Natural killer cell (primary cell): Measurements from ENCODE around the gene FRAS1. TPM values are rescaled to one million over a fixed set of nuclear protein-coding genes. Genes with fewer than 3 reads are reported as not detected.

Source experiments
- ATAC-seq, 3 donors: fragments of 150-1000 bp in 2 of 3; fragments of 200-7000 bp in 1 of 3; cut with Tn5 transposase; 1 replicate in 1 of 3; 2 replicates in 2 of 3; pipeline ENCODE4 v1.10.0; 2021; ENCODE audit warnings: mild to moderate bottlenecking in 2 of 3, moderate library complexity in 2 of 3
- DNase-seq, 2 donors: peaks; one replicate each; pipeline versions ENCODE4 v3.0.0 to v3.0.0-alpha.2; 2013 to 2021; ENCODE audit warnings: mixed read lengths in 1 of 2
- H3K27ac ChIP-seq: one replicate; pipeline ENCODE4 v1.5.1; 2013; ENCODE audit warnings: mild to moderate bottlenecking, low read length
- H3K27me3 ChIP-seq: one replicate; pipeline ENCODE4 v1.6.1; 2013; ENCODE audit warnings: low read length; ENCODE audit not compliant: control insufficient read depth, insufficient read depth
- H3K36me3 ChIP-seq: one replicate; pipeline ENCODE4 v1.6.1; 2013; ENCODE audit warnings: low read length; ENCODE audit not compliant: control insufficient read depth, insufficient read depth
- H3K4me1 ChIP-seq: one replicate; pipeline ENCODE4 v1.6.1; 2013; ENCODE audit warnings: low read length; ENCODE audit not compliant: control insufficient read depth, insufficient read depth
- H3K4me3 ChIP-seq: one replicate; pipeline ENCODE4 v1.5.1; 2013; ENCODE audit warnings: low read length
- H3K9me3 ChIP-seq: one replicate; pipeline ENCODE4 v1.6.1; 2013; ENCODE audit warnings: low read length; ENCODE audit not compliant: control insufficient read depth, insufficient read depth
- H3K27ac Mint-ChIP-seq, 2 donors: one replicate each; pipeline ENCODE4 v1.8.0; 2022; ENCODE audit warnings: mild to moderate bottlenecking in 2 of 2, mixed read lengths in 2 of 2, moderate library complexity in 1 of 2
- H3K27me3 Mint-ChIP-seq, 2 donors: one replicate each; pipeline ENCODE4 v1.8.0; 2022; ENCODE audit warnings: low read depth in 2 of 2, mixed read lengths in 2 of 2
- H3K36me3 Mint-ChIP-seq: one replicate; pipeline ENCODE4 v1.8.0; 2022; ENCODE audit warnings: mixed read lengths
- H3K4me1 Mint-ChIP-seq, 2 donors: one replicate each; pipeline ENCODE4 v1.8.0; 2022; ENCODE audit warnings: mixed read lengths in 2 of 2
- H3K4me3 Mint-ChIP-seq: one replicate; pipeline ENCODE4 v1.8.0; 2022; ENCODE audit warnings: mild to moderate bottlenecking, moderate library complexity, mixed read lengths
- H3K9me3 Mint-ChIP-seq, 2 donors: one replicate each; pipeline ENCODE4 v1.8.0; 2022; ENCODE audit warnings: mixed read lengths in 2 of 2
- WGBS: methylation state at CpG from one replicate; pipeline ENCODE4 v1.1.7; 2013; ENCODE audit warnings: missing lambda C conversion rate; ENCODE audit not compliant: insufficient coverage; 5-methylcytosine and 5-hydroxymethylcytosine counted together
- intact Hi-C: fragments of 100-400 bp; cut with micrococcal nuclease; formaldehyde crosslinking; loops from one replicate; pipeline ENCODE4 v1.14.2; 2022
- total RNA-seq, 4 donors: library from RNA; stranded (reverse); fragments of 120-200 nt in 1 of 4; gene quantifications; one replicate each; pipeline versions ENCODE4 v1.2.3 to v1.2.4, GENCODE V29; 2013 to 2022
- TF ChIP-seq, protein P1 (sequence below): fragments of 200-600 bp; IDR thresholded peaks from one replicate; pipeline ENCODE4 v1.8.0; 2022; ENCODE audit warnings: antibody characterized with exemption

Gene FRAS1
- total RNA-seq, 3 donors from 2014 or later (not counting 1 experiment from before 2014, with no cell fraction given) = 0.15 to 0.31 TPM; not detected in 1

DNA sequence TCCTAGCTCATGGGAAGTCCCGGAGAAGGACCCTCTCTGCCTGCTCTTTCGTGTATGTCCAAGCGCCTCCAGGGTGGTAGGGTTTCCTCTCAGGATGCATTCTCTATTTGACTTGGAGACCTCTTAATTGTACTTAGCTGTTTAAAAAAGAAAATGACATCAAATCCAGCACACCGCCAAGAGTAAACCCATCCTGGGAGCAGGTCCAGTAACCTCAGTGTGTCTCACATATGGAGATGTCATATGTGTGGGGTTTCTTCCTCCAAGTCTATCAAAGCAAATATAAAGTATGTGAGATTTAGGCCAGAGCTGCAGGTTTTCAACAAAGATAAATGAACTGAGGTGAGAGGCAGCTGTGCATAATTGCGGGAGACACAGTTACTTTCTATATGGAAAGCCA is 285.0 kb downstream of the FRAS1 start:
- WGBS = 94% methylated on average over 5 of the region's 5 CpGs
- peaks cover 7 to 26% of the 10 kb centered on the region in 2 donors for H3K27me3 Mint-ChIP-seq
- no peak for DNase-seq
- H3K4me1 ChIP-seq = no peaks in the 10 kb centered on the region
- ATAC-seq = no peak
- H3K9me3 Mint-ChIP-seq = no peaks in the 10 kb centered on the region
- no peak overlapping the region for H3K27ac Mint-ChIP-seq
- H3K4me3 ChIP-seq = no peak overlapping the region
- no peaks in the 10 kb centered on the region for H3K36me3 ChIP-seq
- H3K27ac ChIP-seq = no peak overlapping the region
- no peaks in the 10 kb centered on the region for H3K27me3 ChIP-seq
- H3K4me1 Mint-ChIP-seq = no peaks in the 10 kb centered on the region
- intact Hi-C loops = no loop called here
- TF ChIP-seq, protein P1, sequence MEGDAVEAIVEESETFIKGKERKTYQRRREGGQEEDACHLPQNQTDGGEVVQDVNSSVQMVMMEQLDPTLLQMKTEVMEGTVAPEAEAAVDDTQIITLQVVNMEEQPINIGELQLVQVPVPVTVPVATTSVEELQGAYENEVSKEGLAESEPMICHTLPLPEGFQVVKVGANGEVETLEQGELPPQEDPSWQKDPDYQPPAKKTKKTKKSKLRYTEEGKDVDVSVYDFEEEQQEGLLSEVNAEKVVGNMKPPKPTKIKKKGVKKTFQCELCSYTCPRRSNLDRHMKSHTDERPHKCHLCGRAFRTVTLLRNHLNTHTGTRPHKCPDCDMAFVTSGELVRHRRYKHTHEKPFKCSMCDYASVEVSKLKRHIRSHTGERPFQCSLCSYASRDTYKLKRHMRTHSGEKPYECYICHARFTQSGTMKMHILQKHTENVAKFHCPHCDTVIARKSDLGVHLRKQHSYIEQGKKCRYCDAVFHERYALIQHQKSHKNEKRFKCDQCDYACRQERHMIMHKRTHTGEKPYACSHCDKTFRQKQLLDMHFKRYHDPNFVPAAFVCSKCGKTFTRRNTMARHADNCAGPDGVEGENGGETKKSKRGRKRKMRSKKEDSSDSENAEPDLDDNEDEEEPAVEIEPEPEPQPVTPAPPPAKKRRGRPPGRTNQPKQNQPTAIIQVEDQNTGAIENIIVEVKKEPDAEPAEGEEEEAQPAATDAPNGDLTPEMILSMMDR = no peak
- H3K36me3 Mint-ChIP-seq = no peaks in the 10 kb centered on the region
- no peaks in the 10 kb centered on the region for H3K9me3 ChIP-seq
- H3K4me3 Mint-ChIP-seq = no peak overlapping the region

DNA sequence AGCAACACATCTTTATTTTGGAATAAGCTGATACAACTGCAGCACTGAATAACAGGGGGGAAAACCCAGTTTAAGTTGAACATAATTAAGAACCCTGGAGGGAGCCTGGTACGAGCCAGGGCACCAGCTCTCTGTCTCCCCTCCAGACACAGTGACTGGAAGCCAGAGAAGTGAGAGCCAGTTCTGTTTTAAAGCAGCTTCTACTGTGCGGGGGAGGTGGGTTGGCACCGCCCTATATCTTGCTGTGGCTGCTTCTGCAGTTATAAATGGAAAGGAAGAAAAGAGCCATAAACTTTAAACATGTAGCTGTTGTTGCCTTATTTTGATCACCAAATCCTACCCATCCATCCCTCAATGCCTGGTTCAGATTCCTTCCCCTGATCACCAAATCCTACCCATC is 286.6 kb downstream of the FRAS1 start:
- TF ChIP-seq, protein P1 = no peak
- ATAC-seq = no peak
- intact Hi-C loops = no loop called here
- no peak for DNase-seq
- Histone ChIP-seq H3K4me3 (no peak overlapping the region), H3K27me3 (no peaks in the 10 kb centered on the region), H3K36me3 (no peaks in the 10 kb centered on the region), H3K27ac (no peak overlapping the region), H3K4me1 (no peaks in the 10 kb centered on the region), H3K9me3 (no peaks in the 10 kb centered on the region)
- Mint-ChIP-seq H3K27me3 (peaks cover 5 to 11% of the 10 kb centered on the region in 2 donors), H3K36me3 (no peaks in the 10 kb centered on the region), H3K9me3 (no peaks in the 10 kb centered on the region), H3K27ac (no peak overlapping the region), H3K4me1 (no peaks in the 10 kb centered on the region), H3K4me3 (no peak overlapping the region)
- WGBS = 72% methylated on average over 1 of the region's 3 CpGs

DNA sequence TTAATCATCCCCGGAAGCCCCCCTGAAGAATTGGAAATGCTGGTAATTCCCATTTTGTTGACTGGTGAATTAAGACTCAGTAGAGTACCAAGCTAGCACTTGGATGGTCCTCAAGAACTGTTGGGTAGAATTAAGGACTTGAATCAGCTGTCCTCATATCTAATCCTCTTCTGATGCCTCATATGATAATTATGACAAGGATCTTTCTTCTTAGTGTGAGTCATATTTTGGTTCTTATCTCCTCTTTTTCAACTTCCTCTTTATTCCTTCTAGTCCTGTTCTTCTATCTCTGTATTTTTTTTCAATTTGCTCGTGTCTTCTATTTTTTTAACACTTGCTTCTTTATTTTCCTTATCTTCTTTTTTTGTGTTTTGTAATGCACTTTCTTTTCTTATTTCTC is 288.1 kb downstream of the FRAS1 start:
- Mint-ChIP-seq H3K4me3 (no peak overlapping the region), H3K4me1 (no peaks in the 10 kb centered on the region), H3K27me3 (peaks cover 5 to 10% of the 10 kb centered on the region in 2 donors), H3K9me3 (no peaks in the 10 kb centered on the region), H3K36me3 (no peaks in the 10 kb centered on the region), H3K27ac (no peak overlapping the region)
- 89% methylated on average over 1 of the region's 2 CpGs for WGBS
- Histone ChIP-seq H3K4me1 (no peaks in the 10 kb centered on the region), H3K9me3 (no peaks in the 10 kb centered on the region), H3K27me3 (no peaks in the 10 kb centered on the region), H3K36me3 (no peaks in the 10 kb centered on the region), H3K4me3 (no peak overlapping the region), H3K27ac (no peak overlapping the region)
- TF ChIP-seq, protein P1 = no peak
- DNase-seq = no peak
- ATAC-seq = no peak
- intact Hi-C loops = no loop called here

DNA sequence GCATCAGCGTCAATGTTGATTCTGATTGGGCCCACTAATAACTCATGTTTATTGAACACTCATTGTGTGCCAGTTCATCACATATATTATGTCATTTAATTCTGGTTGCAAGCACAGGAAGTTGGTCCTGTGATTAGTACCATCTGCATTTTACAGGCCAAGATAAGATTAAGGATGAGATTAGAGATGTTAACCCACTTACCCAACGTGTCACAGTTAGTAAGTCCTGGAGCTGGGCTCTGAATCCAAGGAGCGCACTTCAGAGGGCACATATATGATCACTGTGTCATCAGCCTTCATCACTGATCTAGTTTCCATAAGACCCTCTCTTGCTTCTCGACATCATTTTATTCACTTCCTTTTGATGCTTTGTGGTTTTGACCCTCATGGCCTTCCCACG is 289.1 kb downstream of the FRAS1 start:
- no peak overlapping the region for H3K4me3 Mint-ChIP-seq
- H3K27me3 Mint-ChIP-seq = peaks cover 0 to 4% of the 10 kb centered on the region in 2 donors
- Histone ChIP-seq H3K4me1 (no peaks in the 10 kb centered on the region), H3K4me3 (no peak overlapping the region), H3K27me3 (no peaks in the 10 kb centered on the region), H3K9me3 (no peaks in the 10 kb centered on the region), H3K27ac (no peak overlapping the region), H3K36me3 (no peaks in the 10 kb centered on the region)
- TF ChIP-seq, protein P1 = no peak
- H3K36me3 Mint-ChIP-seq = no peaks in the 10 kb centered on the region
- no peaks in the 10 kb centered on the region for H3K9me3 Mint-ChIP-seq
- DNase-seq = no peak
- no peak for ATAC-seq
- WGBS = 54% methylated on average over 5 of the region's 5 CpGs
- intact Hi-C loops = no loop called here
- no peak overlapping the region for H3K27ac Mint-ChIP-seq
- H3K4me1 Mint-ChIP-seq = no peaks in the 10 kb centered on the region
